HepG2 (cell line): ENCODE results near the gene DCTN1. TPM values are rescaled to one million over a fixed set of nuclear protein-coding genes. Genes with fewer than 3 reads are reported as not detected.
A peak's percentile ranks its signal among the peaks of the same experiment; 100 is the strongest.

ENCODE experiments used
- CBX1 ChIP-seq: IDR thresholded peaks from one replicate; pipeline ENCODE4 v1.6.1; 2016; ENCODE audit warnings: antibody characterized with exemption, low read depth
- FOXA3 ChIP-seq: IDR thresholded peaks from 2 replicates; pipeline ENCODE4 v1.6.1; 2016; ENCODE audit warnings: missing genetic modification reagents, missing compliant biosample characterization
- GABPB1 ChIP-seq: IDR thresholded peaks from 2 replicates; pipeline ENCODE4 v1.6.1; 2016; ENCODE audit warnings: mild to moderate bottlenecking, missing genetic modification reagents, moderate library complexity, missing compliant biosample characterization
- HMG20A ChIP-seq: IDR thresholded peaks from 2 replicates; pipeline ENCODE4 v1.6.1; 2016; ENCODE audit warnings: borderline replicate concordance
- KDM3A ChIP-seq: IDR thresholded peaks from 2 replicates; pipeline ENCODE4 v1.6.1; 2018; ENCODE audit warnings: low read depth, missing compliant biosample characterization
- KLF13 ChIP-seq: sonication (generic); formaldehyde crosslinking; IDR thresholded peaks from 2 replicates; pipeline ENCODE4 v1.4.0; 2020; ENCODE audit warnings: mild to moderate bottlenecking, missing genetic modification reagents
- MAZ ChIP-seq, 2 experiments: sonication (generic) in 1 of 2; formaldehyde crosslinking in 1 of 2; IDR thresholded peaks; 2 replicates each; pipeline versions ENCODE4 v1.5.0 to v1.6.1; 2012 to 2020; ENCODE audit warnings: low read depth in 2 of 2, mild to moderate bottlenecking in 2 of 2, borderline replicate concordance in 1 of 2, improper control_type of control experiment in 1 of 2, low read length in 1 of 2, missing genetic modification reagents in 1 of 2, moderate library complexity in 1 of 2
- NRL ChIP-seq: sonication (generic); formaldehyde crosslinking; IDR thresholded peaks from 2 replicates; pipeline ENCODE4 v1.5.0; 2020; ENCODE audit warnings: missing genetic modification reagents, mild to moderate bottlenecking, moderate library complexity, borderline replicate concordance
- PRPF4 ChIP-seq: fragments of 200-400 bp; formaldehyde crosslinking; IDR thresholded peaks from 2 replicates; pipeline ENCODE4 v1.6.1; 2016; ENCODE audit warnings: low read length, low read depth; ENCODE audit not compliant: poor library complexity, severe bottlenecking
- TBX3 ChIP-seq: fragments of 450-650 bp; IDR thresholded peaks from 2 replicates; pipeline ENCODE4 v1.6.1; 2017; ENCODE audit warnings: antibody characterized with exemption, mild to moderate bottlenecking, inconsistent platforms, borderline replicate concordance
- TRIM24 ChIP-seq: sonication (generic); formaldehyde crosslinking; IDR thresholded peaks from 2 replicates; pipeline ENCODE4 v1.8.0; 2022; ENCODE audit warnings: mild to moderate bottlenecking, missing genetic modification reagents
- ZFP36L2 ChIP-seq: sonication (generic); formaldehyde crosslinking; IDR thresholded peaks from 2 replicates; pipeline ENCODE4 v1.4.0; 2020; ENCODE audit warnings: missing genetic modification reagents
- ZFY ChIP-seq: sonication (generic); formaldehyde crosslinking; IDR thresholded peaks from 2 replicates; pipeline ENCODE4 v1.4.0; 2020; ENCODE audit warnings: missing genetic modification reagents
- ZMAT3 ChIP-seq: sonication (generic); formaldehyde crosslinking; conservative IDR thresholded peaks from 2 replicates; pipeline ENCODE4 v1.7.0; 2021; ENCODE audit warnings: missing genetic modification reagents
- ZNF180 ChIP-seq: sonication (generic); formaldehyde crosslinking; IDR thresholded peaks from 2 replicates; pipeline ENCODE4 v1.4.0; 2020; ENCODE audit warnings: low read depth, missing genetic modification reagents, borderline replicate concordance
- ZNF446 ChIP-seq: sonication (generic); formaldehyde crosslinking; IDR thresholded peaks from 2 replicates; pipeline ENCODE4 v1.5.0; 2020; ENCODE audit warnings: mild to moderate bottlenecking, missing genetic modification reagents
- ZNF501 ChIP-seq: sonication (generic); formaldehyde crosslinking; IDR thresholded peaks from 2 replicates; pipeline ENCODE4 v1.5.1; 2020; ENCODE audit warnings: mild to moderate bottlenecking, moderate library complexity, missing genetic modification reagents
- polyA plus RNA-seq, 8 experiments: library from polyadenylated mRNA; depleted of rRNA in 3 of 8; stranded (reverse) in 7 of 8; unstranded in 1 of 8; fragments of >200 nt; fragmentation: Illumina TruSeq in 4 of 8; extraction: Trizol in 4 of 8; gene quantifications; 2 replicates each; pipeline versions ENCODE4 v1.2.1 to v1.2.3, GENCODE V29; 2011 to 2016; ENCODE audit warnings: low read depth in 4 of 8, missing spikeins in 1 of 8, mixed read lengths in 1 of 8; ENCODE audit not compliant: insufficient read depth in 1 of 8
- total RNA-seq, 5 experiments: library from RNA; depleted of rRNA; stranded (reverse); fragments of >200 nt; fragmentation: Illumina TruSeq; extraction: Trizol; gene quantifications; 2 replicates each; pipeline ENCODE4 v1.2.3, GENCODE V29; 2016; ENCODE audit warnings: low read depth in 1 of 5
- TF ChIP-seq, protein P1 (sequence below): sonication (generic); formaldehyde crosslinking; IDR thresholded peaks from 2 replicates; pipeline ENCODE4 v1.8.1; 2023; ENCODE audit warnings: mild to moderate bottlenecking, missing genetic modification reagents
- TF ChIP-seq, protein P2 (sequence below): sonication (generic); formaldehyde crosslinking; conservative IDR thresholded peaks from 2 replicates; pipeline ENCODE4 v1.8.0; 2022; ENCODE audit warnings: mild to moderate bottlenecking, moderate library complexity, missing genetic modification reagents
- TF ChIP-seq, protein P3 (sequence below): sonication (generic); formaldehyde crosslinking; IDR thresholded peaks from 2 replicates; pipeline ENCODE4 v1.4.0; 2020; ENCODE audit warnings: missing genetic modification reagents
- TF ChIP-seq, protein P4 (sequence below): sonication (generic); formaldehyde crosslinking; IDR thresholded peaks from 2 replicates; pipeline ENCODE4 v1.5.0; 2020; ENCODE audit warnings: mild to moderate bottlenecking, missing genetic modification reagents
- TF ChIP-seq, protein P5 (sequence below): sonication (generic); formaldehyde crosslinking; IDR thresholded peaks from 2 replicates; pipeline ENCODE4 v1.4.0; 2020; ENCODE audit warnings: missing genetic modification reagents

The DCTN1 gene
- total and polyA plus RNA-seq, 2 of the 13 experiments (the other 11 are each of a cell fraction or from before 2014, with no cell fraction given) = 73.2 to 122 TPM

DNA sequence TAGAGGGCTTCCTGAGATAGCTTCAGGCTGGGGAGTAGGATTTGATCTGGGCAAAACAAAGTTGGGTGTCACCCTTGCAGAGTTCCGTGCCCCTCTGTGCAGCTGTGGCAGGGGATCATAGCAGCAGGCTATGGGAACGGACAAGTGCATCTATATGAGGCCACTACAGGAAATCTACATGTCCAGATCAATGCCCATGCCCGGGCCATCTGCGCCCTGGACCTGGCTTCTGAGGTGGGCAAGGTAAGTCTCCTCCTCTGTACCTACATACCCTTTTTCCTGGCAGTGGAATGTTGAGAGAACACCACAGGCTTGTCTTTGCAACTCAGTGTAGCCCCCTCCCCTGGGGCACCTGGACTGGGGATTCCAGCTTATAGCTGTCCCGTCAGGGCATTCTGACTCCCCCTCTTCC is 44.9 kb upstream of the DCTN1 start (continued):
- TF ChIP-seq MAZ (IDR thresholded peaks at IDR 0.05; ENCODE audit: borderline replicate concordance, low read depth, low read length) = no peak
- no peak for TF ChIP-seq MAZ (CRISPR knock-in tag; IDR thresholded peaks at IDR 0.05; ENCODE audit: low read depth)
- TF ChIP-seq HMG20A = no peak
- no peak; the same call in 1 of the 2 replicates for TF ChIP-seq ZMAT3 (CRISPR knock-in tag)
- no peak for TF ChIP-seq NRL (CRISPR knock-in tag)
- TF ChIP-seq, protein P1, sequence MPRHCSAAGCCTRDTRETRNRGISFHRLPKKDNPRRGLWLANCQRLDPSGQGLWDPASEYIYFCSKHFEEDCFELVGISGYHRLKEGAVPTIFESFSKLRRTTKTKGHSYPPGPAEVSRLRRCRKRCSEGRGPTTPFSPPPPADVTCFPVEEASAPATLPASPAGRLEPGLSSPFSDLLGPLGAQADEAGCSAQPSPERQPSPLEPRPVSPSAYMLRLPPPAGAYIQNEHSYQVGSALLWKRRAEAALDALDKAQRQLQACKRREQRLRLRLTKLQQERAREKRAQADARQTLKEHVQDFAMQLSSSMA (CRISPR knock-in tag) = 0 out of 2 replicates have a peak, but pooled peaks have one; percentile 9
- TF ChIP-seq CBX1 = peak; percentile 46
- TF ChIP-seq PRPF4 = no peak
- TF ChIP-seq ZFP36L2 (CRISPR knock-in tag) = no peak
- no peak; the same call in 1 of the 2 replicates for TF ChIP-seq ZNF501 (CRISPR knock-in tag)
- TF ChIP-seq, protein P2, sequence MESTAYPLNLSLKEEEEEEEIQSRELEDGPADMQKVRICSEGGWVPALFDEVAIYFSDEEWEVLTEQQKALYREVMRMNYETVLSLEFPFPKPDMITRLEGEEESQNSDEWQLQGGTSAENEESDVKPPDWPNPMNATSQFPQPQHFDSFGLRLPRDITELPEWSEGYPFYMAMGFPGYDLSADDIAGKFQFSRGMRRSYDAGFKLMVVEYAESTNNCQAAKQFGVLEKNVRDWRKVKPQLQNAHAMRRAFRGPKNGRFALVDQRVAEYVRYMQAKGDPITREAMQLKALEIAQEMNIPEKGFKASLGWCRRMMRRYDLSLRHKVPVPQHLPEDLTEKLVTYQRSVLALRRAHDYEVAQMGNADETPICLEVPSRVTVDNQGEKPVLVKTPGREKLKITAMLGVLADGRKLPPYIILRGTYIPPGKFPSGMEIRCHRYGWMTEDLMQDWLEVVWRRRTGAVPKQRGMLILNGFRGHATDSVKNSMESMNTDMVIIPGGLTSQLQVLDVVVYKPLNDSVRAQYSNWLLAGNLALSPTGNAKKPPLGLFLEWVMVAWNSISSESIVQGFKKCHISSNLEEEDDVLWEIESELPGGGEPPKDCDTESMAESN = no peak
- TF ChIP-seq KLF13 (CRISPR knock-in tag) = no peak
- no peak for TF ChIP-seq FOXA3 (CRISPR knock-in tag)
- TF ChIP-seq KDM3A = no peak
- no peak for TF ChIP-seq TBX3
- 0 out of 2 replicates have a peak, but pooled peaks have one; percentile 5 for TF ChIP-seq ZNF446 (CRISPR knock-in tag)
- TF ChIP-seq TRIM24 = no peak
- TF ChIP-seq, protein P3, sequence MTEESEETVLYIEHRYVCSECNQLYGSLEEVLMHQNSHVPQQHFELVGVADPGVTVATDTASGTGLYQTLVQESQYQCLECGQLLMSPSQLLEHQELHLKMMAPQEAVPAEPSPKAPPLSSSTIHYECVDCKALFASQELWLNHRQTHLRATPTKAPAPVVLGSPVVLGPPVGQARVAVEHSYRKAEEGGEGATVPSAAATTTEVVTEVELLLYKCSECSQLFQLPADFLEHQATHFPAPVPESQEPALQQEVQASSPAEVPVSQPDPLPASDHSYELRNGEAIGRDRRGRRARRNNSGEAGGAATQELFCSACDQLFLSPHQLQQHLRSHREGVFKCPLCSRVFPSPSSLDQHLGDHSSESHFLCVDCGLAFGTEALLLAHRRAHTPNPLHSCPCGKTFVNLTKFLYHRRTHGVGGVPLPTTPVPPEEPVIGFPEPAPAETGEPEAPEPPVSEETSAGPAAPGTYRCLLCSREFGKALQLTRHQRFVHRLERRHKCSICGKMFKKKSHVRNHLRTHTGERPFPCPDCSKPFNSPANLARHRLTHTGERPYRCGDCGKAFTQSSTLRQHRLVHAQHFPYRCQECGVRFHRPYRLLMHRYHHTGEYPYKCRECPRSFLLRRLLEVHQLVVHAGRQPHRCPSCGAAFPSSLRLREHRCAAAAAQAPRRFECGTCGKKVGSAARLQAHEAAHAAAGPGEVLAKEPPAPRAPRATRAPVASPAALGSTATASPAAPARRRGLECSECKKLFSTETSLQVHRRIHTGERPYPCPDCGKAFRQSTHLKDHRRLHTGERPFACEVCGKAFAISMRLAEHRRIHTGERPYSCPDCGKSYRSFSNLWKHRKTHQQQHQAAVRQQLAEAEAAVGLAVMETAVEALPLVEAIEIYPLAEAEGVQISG (CRISPR knock-in tag) = no peak
- TF ChIP-seq, protein P4, sequence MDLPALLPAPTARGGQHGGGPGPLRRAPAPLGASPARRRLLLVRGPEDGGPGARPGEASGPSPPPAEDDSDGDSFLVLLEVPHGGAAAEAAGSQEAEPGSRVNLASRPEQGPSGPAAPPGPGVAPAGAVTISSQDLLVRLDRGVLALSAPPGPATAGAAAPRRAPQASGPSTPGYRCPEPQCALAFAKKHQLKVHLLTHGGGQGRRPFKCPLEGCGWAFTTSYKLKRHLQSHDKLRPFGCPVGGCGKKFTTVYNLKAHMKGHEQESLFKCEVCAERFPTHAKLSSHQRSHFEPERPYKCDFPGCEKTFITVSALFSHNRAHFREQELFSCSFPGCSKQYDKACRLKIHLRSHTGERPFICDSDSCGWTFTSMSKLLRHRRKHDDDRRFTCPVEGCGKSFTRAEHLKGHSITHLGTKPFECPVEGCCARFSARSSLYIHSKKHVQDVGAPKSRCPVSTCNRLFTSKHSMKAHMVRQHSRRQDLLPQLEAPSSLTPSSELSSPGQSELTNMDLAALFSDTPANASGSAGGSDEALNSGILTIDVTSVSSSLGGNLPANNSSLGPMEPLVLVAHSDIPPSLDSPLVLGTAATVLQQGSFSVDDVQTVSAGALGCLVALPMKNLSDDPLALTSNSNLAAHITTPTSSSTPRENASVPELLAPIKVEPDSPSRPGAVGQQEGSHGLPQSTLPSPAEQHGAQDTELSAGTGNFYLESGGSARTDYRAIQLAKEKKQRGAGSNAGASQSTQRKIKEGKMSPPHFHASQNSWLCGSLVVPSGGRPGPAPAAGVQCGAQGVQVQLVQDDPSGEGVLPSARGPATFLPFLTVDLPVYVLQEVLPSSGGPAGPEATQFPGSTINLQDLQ = no peak
- TF ChIP-seq, protein P5, sequence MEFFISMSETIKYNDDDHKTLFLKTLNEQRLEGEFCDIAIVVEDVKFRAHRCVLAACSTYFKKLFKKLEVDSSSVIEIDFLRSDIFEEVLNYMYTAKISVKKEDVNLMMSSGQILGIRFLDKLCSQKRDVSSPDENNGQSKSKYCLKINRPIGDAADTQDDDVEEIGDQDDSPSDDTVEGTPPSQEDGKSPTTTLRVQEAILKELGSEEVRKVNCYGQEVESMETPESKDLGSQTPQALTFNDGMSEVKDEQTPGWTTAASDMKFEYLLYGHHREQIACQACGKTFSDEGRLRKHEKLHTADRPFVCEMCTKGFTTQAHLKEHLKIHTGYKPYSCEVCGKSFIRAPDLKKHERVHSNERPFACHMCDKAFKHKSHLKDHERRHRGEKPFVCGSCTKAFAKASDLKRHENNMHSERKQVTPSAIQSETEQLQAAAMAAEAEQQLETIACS (CRISPR knock-in tag) = no peak
- no peak for TF ChIP-seq ZNF180
- no peak for TF ChIP-seq GABPB1 (CRISPR knock-in tag)
- no peak; the same call in 1 of the 2 replicates for TF ChIP-seq ZFY (CRISPR knock-in tag)
